Limb (tissue), 2 donors: Measurements from ENCODE around the gene FAM83E.
A peak's percentile ranks its signal among the peaks of the same experiment; 100 is the strongest.
"Not testable (repeated sequence)": the region's sequence is repeated elsewhere in the genome, so short reads cannot be mapped to it uniquely, and the experiment has no call there.

Experiments
- DNase-seq, 2 donors: peaks; one replicate each; pipeline ENCODE4 v3.0.0-alpha.2; 2016; ENCODE audit errors: extremely low spot score in 2 of 2

FAM83E gene

DNA sequence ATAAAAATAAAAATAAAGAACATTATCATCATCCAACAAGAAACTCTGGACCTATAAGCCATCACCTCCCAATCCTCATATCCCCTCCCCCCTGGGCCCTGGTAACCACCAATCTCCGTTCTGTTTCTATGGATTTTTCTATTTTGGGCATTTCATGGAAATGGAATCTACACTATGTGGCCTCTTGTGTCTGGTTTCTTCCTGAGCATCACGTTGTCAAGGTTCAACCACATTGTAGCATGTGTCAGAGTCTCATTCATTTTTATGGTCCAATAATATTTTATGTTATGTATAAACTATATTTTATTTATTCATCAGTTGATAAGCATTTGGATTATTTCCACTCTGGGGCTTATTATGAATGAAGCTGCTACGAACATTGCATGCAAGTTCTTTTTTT is 36.0 kb downstream of the FAM83E start:
- DNase-seq = no peak

DNA sequence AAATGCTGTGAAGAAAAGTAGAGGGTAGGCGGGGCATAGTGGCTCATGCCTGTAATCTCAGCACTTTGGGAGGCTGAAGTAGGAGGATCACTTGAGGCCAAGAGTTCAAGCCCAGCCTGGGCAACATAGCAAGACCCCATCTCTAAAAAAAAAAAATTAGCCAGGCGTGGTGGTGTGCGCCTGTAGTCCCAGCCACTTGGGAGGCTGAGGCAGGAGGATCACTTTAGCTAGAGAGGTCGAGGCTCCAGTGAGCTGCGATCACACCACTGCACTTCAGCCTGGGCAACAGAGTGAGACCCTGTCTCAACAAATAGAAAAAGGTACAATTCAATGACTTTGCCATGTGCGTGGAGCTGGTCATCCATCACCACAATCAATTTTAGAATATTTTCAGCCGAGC is 37.0 kb downstream of the FAM83E start:
- not testable (repeated sequence) for DNase-seq

DNA sequence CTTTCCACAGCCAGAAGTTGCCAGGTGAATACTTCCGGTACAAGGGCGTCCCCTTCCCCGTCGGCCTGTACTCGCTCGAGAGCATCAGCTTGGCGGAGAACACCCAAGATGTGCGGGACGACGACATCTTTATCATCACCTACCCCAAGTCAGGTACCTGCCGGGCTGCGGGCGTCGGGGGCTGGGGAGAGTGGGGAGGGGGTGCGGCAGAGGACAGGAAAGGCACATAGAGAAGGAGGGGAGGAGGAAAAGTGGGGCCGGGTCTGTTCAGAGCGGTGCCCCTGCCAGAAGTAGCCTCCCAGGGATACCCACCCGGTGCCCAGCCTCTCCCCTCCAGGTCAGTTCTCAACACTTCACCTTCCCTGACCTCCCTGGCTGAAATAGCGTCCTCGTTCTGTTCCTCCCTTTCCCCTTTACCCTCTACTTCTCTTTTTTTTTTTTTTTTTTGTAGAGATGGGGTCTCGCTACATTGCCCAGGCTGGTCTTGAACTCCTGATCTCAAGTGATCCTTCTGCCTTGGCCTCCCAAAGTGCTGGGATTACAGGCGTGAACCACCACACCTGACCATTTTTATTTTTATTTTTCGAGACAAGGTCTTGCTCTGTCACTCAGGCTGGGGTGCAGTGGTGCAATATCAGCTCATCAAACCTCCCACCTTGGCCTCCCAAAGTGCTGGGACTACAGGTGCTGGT is 38.8 kb downstream of the FAM83E start:
- no peak for DNase-seq

DNA sequence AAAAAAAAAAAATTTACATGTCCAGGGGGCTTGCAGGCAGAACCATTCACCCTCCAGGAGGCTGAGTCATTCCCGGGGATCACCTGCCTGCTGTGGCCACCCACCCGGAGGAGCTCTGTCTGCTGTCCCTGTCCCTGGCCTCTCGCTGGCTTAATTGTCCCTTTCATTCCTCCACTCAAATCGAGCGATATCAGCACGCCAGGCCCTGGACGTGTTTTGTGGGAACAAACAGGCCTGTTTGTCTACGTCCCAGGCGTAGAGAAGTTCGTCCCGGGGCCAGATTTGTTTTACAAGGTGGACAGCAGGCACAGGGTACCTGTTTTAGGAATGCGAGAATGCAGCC is 41.7 kb downstream of the FAM83E start:
- no peak for DNase-seq

DNA sequence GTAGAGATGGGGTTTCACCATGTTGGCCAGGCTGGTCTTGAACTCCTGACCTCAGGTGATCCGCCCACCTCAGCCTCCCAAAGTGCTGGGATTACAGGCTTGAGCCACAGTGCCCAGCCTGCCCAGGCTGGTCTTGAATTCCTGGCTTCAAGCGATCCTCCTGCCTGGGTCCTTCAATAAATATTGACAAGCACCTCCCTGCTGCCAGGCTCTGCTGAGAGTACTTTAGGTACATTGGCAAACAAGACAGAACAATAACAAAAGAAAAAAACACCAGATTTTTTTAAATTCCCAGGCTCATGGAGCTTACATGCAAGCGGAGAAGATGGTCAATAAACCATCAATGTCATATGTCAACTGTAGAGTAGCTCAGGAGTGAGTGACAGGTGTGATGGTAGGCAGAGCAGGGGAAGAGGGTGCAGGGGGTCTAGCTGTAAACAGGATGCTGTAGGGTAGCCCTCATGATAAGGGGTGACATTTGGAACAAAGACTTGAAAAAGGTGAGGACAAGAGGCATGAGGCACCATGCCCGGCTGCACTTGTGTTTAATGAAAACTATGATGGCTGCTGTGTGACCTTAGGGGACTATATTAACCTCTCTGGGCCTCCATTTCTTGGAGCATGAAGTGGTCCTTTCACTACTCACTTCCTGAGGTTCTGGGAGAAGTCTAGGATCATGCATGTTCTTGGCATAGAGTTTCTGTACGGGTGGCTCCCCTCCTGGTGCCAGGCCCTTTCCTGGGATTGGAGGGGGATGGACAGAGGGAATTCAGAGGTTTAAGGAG is 43.3 kb downstream of the FAM83E start:
- DNase-seq = no peak

DNA sequence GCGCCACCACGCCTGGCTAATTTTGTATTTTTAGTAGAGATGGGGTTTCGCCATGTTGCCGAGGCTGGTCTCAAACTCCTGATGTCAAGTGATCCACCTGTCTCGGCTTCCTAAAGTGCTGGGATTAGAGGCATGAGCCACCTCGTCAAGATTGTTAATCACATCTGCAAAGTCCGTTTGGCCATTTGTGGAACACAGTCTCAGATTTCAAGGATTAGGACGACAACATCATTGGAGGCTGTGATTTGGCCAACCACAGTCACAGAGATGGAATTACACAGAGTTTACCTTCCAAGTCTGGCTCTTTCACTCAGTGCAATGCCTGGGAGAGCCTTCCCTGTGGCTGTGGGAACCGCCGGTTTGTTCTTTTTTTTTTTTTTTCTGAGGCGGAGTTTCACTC is 45.1 kb downstream of the FAM83E start:
- DNase-seq = no peak

DNA sequence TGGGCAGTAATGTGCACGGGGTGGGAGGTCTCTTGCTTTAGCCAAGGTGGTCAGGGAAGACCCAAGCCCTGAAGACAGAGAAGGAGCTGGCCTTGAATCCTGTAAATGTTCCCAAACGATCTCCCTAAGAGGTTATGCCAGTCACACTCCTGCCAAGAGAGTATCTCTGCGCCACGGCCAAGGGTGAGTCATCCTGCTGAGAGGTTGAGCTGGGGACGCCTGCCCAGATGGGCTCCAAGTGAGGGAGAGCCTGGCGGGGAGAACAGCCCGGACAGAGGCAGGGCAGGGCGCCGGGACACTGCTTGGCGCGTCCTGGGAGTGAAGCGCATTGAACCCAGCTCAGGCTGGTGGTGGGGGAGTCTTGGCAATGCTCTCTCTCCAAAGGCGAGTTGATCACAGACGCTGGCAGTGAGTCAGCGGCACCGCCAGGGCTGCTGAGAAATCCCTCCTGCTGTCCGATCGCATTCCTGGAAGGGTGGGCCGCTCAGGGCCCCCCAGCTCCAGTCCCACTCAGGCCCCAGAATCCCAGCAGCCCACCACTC is 46.5 kb downstream of the FAM83E start:
- peak in 1 of 2 donors; percentile 33 for DNase-seq

DNA sequence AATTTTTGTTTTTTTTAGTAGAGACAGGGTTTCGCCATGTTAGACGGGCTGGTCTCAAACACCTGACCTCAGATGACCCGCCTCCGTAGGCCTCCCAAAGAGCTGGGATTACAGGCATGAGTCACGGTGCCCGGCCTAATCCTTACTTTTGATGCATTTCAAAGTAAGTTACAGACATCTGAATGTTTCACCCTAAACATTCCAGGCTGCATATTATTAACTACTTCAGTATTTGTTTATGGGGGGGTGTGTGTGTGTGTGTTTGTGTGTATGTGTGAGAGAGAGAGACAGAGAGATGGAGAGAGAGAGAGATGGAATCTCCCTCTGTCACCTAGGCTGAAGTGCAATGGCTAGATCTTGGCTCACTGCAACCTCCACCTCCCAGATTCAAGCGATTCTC is 49.8 kb downstream of the FAM83E start:
- no peak for DNase-seq
